ENCODE measurements around the gene MRPL24.

MRPL24 gene

GRCh38 chr1:156706657-156707416, 34.1 kb downstream of the MRPL24 start:
- no peak for TF ChIP-seq GATA1 (IDR thresholded peaks at IDR 0.05; ENCODE audit: low read depth, low read length)
- no peak for TF ChIP-seq POLR2A (IDR thresholded peaks at IDR 0.05; ENCODE audit: low read length)
- DNase-seq, result no peak

GRCh38 chr1:156705918-156706656, 34.8 kb downstream of the MRPL24 start:
- peak; percentile 56 to 71 for DNase-seq
- TF ChIP-seq GATA1 (IDR thresholded peaks at IDR 0.05; ENCODE audit: low read depth, low read length), result no peak
- no peak for TF ChIP-seq POLR2A (IDR thresholded peaks at IDR 0.05; ENCODE audit: low read length)

- TF ChIP-seq POLR2A (IDR thresholded peaks at IDR 0.05; ENCODE audit: low read length), result no peak
- peak in 1 of 2 experiments; percentile 39 for DNase-seq
Observed at GRCh38 chr1:156705321-156705917, 35.5 kb downstream of the MRPL24 start, which contains the start of gene CRABP2. Gene CRABP2 (minus strand): TSS chr1:156705583. CDS start chr1:156705446, 137 bp downstream.

GRCh38 chr1:156704930-156705320, 36.0 kb downstream of the MRPL24 start:
- TF ChIP-seq GATA1 (IDR thresholded peaks at IDR 0.05; ENCODE audit: low read depth, low read length) (no peak), POLR2A (IDR thresholded peaks at IDR 0.05; ENCODE audit: low read length) (no peak)
- no peak for DNase-seq

GRCh38 chr1:156704166-156704711, 36.6 kb downstream of the MRPL24 start:
- TF ChIP-seq GATA1 (IDR thresholded peaks at IDR 0.05; ENCODE audit: low read depth, low read length), result no peak
- TF ChIP-seq POLR2A (IDR thresholded peaks at IDR 0.05; ENCODE audit: low read length), result no peak
- DNase-seq, result no peak

GRCh38 chr1:156703741-156704140, 37.1 kb downstream of the MRPL24 start:
- DNase-seq, result no peak
- TF ChIP-seq GATA1 (IDR thresholded peaks at IDR 0.05; ENCODE audit: low read depth, low read length) (no peak), POLR2A (IDR thresholded peaks at IDR 0.05; ENCODE audit: low read length) (no peak)

- DNase-seq, result no peak
- TF ChIP-seq POLR2A (IDR thresholded peaks at IDR 0.05; ENCODE audit: low read length), result no peak
- no peak for TF ChIP-seq GATA1 (IDR thresholded peaks at IDR 0.05; ENCODE audit: low read depth, low read length)
Observed at GRCh38 chr1:156703336-156703735, 37.6 kb downstream of the MRPL24 start.

GRCh38 chr1:156700736-156701531, 40.0 kb downstream of the MRPL24 start:
- no peak for DNase-seq
- TF ChIP-seq POLR2A (IDR thresholded peaks at IDR 0.05; ENCODE audit: low read length) (no peak), GATA1 (IDR thresholded peaks at IDR 0.05; ENCODE audit: low read depth, low read length) (no peak)

GRCh38 chr1:156698995-156699394, 41.9 kb downstream of the MRPL24 start:
- TF ChIP-seq POLR2A (IDR thresholded peaks at IDR 0.05; ENCODE audit: low read length) (no peak), GATA1 (IDR thresholded peaks at IDR 0.05; ENCODE audit: low read depth, low read length) (no peak)
- DNase-seq, result no peak

GRCh38 chr1:156697481-156697880, 43.4 kb downstream of the MRPL24 start:
- DNase-seq, result no peak
- TF ChIP-seq GATA1 (IDR thresholded peaks at IDR 0.05; ENCODE audit: low read depth, low read length) (no peak), POLR2A (IDR thresholded peaks at IDR 0.05; ENCODE audit: low read length) (no peak)

- DNase-seq, result no peak
- no peak for TF ChIP-seq GATA1 (IDR thresholded peaks at IDR 0.05; ENCODE audit: low read depth, low read length)
- TF ChIP-seq POLR2A (IDR thresholded peaks at IDR 0.05; ENCODE audit: low read length), result no peak
Observed at GRCh38 chr1:156696755-156697154, 44.1 kb downstream of the MRPL24 start.

- TF ChIP-seq GATA1 (IDR thresholded peaks at IDR 0.05; ENCODE audit: low read depth, low read length), result no peak
- TF ChIP-seq POLR2A (IDR thresholded peaks at IDR 0.05; ENCODE audit: low read length), result no peak
- DNase-seq, result no peak
Observed at GRCh38 chr1:156694690-156694962, 46.3 kb downstream of the MRPL24 start.

GRCh38 chr1:156693848-156694689, 46.8 kb downstream of the MRPL24 start:
- peak; percentile 32 to 56 for DNase-seq
- no peak for TF ChIP-seq POLR2A (IDR thresholded peaks at IDR 0.05; ENCODE audit: low read length)
- TF ChIP-seq GATA1 (IDR thresholded peaks at IDR 0.05; ENCODE audit: low read depth, low read length), result no peak
